Measurements from ENCODE around the gene ADAD2. TPM values are rescaled to one million over a fixed set of nuclear protein-coding genes. Genes with fewer than 3 reads are reported as not detected.

ADAD2 gene
- total RNA-seq, 1 donor from 2014 or later, result not detected

GRCh38 chr16:84224554-84224953, 33.6 kb downstream of the ADAD2 start:
- H3K9ac ChIP-seq, result no peak overlapping the region
- H3K27ac ChIP-seq, result no peak overlapping the region
- no peaks in the 10 kb centered on the region for H3K79me2 ChIP-seq (ENCODE audit: low read depth)
- Mint-ChIP-seq H3K9me3 (no peaks in the 10 kb centered on the region), H3K27me3 (ENCODE audit: insufficient read depth, low read depth) (peaks cover 16% of the 10 kb centered on the region), H3K4me3 (no peak overlapping the region), H3K36me3 (no peaks in the 10 kb centered on the region), H3K4me1 (peaks cover 36% of the 10 kb centered on the region), H3K27ac (no peak overlapping the region)
- no peak for DNase-seq (ENCODE audit: low spot score)
- no peaks in the 10 kb centered on the region for H4K20me1 ChIP-seq (ENCODE audit: low read depth)
- H3K27me3 ChIP-seq, result no peaks in the 10 kb centered on the region
- no peaks in the 10 kb centered on the region for H3K4me1 ChIP-seq
- H3F3A ChIP-seq (ENCODE audit: low read depth), result peaks cover 1% of the 10 kb centered on the region
- H3K36me3 ChIP-seq, result no peaks in the 10 kb centered on the region
- no peak overlapping the region for H2AFZ ChIP-seq (replicated peaks)
- H3K4me3 ChIP-seq, result no peak overlapping the region
- TF ChIP-seq EZH2phosphoT487 (IDR thresholded peaks at IDR 0.05), result no peak
- no peak for TF ChIP-seq EZH2 (IDR thresholded peaks at IDR 0.05)
- TF ChIP-seq CTCF (IDR thresholded peaks at IDR 0.05), result no peak
- no peaks in the 10 kb centered on the region for H3K9me3 ChIP-seq (ENCODE audit: low read depth)
- H3K4me2 ChIP-seq, result no peak overlapping the region

- no peak overlapping the region for H3K9ac ChIP-seq
- DNase-seq (ENCODE audit: low spot score), result no peak
- H3K36me3 Mint-ChIP-seq, result no peaks in the 10 kb centered on the region
- no peak overlapping the region for H3K27ac Mint-ChIP-seq
- no peaks in the 10 kb centered on the region for H3K79me2 ChIP-seq (ENCODE audit: low read depth)
- peaks cover 37% of the 10 kb centered on the region for H3K4me1 Mint-ChIP-seq
- no peak overlapping the region for H3K4me3 ChIP-seq
- no peak overlapping the region for H3K4me3 Mint-ChIP-seq
- no peaks in the 10 kb centered on the region for H3K36me3 ChIP-seq
- no peak for TF ChIP-seq CTCF (IDR thresholded peaks at IDR 0.05)
- no peak for TF ChIP-seq EZH2phosphoT487 (IDR thresholded peaks at IDR 0.05)
- TF ChIP-seq EZH2 (IDR thresholded peaks at IDR 0.05), result no peak
- H4K20me1 ChIP-seq (ENCODE audit: low read depth), result no peaks in the 10 kb centered on the region
- no peaks in the 10 kb centered on the region for H3K9me3 Mint-ChIP-seq
- no peaks in the 10 kb centered on the region for H3K4me1 ChIP-seq
- H3K9me3 ChIP-seq (ENCODE audit: low read depth), result no peaks in the 10 kb centered on the region
- H2AFZ ChIP-seq (replicated peaks), result no peak overlapping the region
- H3K27me3 ChIP-seq, result no peaks in the 10 kb centered on the region
- peaks cover 15% of the 10 kb centered on the region for H3K27me3 Mint-ChIP-seq (ENCODE audit: insufficient read depth, low read depth)
- H3F3A ChIP-seq (ENCODE audit: low read depth), result peaks cover 4% of the 10 kb centered on the region
- H3K4me2 ChIP-seq, result no peak overlapping the region
- H3K27ac ChIP-seq, result no peak overlapping the region
These were observed 34.2 kb downstream of the ADAD2 start for GRCh38 chr16:84225126-84225525.

- no peak for DNase-seq (ENCODE audit: low spot score)
- Histone ChIP-seq H3K4me1 (no peaks in the 10 kb centered on the region), H3K4me2 (no peak overlapping the region), H3K9me3 (ENCODE audit: low read depth) (no peaks in the 10 kb centered on the region), H3K4me3 (no peak overlapping the region), H2AFZ (replicated peaks) (no peak overlapping the region), H3K9ac (no peak overlapping the region), H3K79me2 (ENCODE audit: low read depth) (no peaks in the 10 kb centered on the region), H3K36me3 (no peaks in the 10 kb centered on the region), H4K20me1 (ENCODE audit: low read depth) (no peaks in the 10 kb centered on the region), H3K27ac (no peak overlapping the region), H3F3A (ENCODE audit: low read depth) (peaks cover 4% of the 10 kb centered on the region), H3K27me3 (no peaks in the 10 kb centered on the region)
- Mint-ChIP-seq H3K27me3 (ENCODE audit: insufficient read depth, low read depth) (peaks cover 13% of the 10 kb centered on the region), H3K4me3 (no peak overlapping the region), H3K4me1 (peaks cover 37% of the 10 kb centered on the region), H3K9me3 (no peaks in the 10 kb centered on the region), H3K27ac (peak overlapping the region; percentile 85), H3K36me3 (no peaks in the 10 kb centered on the region)
- no peak for TF ChIP-seq EZH2 (IDR thresholded peaks at IDR 0.05)
- no peak for TF ChIP-seq CTCF (IDR thresholded peaks at IDR 0.05)
- TF ChIP-seq EZH2phosphoT487 (IDR thresholded peaks at IDR 0.05), result no peak
These were observed 34.6 kb downstream of the ADAD2 start for GRCh38 chr16:84225571-84225970.
